HG03280 (cell line): ENCODE data around the gene PPP1R37.

ENCODE experiments used
- ATAC-seq: cut with Tn5 transposase; IDR thresholded peaks from one replicate; pipeline ENCODE4 v1.9.1; 2021; ENCODE audit warnings: mild to moderate bottlenecking, moderate library complexity; ENCODE audit not compliant: unreplicated experiment

Gene PPP1R37

GRCh38 chr19:45164577-45165335 lies 71.8 kb downstream of the PPP1R37 start:
- peak; percentile 80 for ATAC-seq

GRCh38 chr19:45166723-45167252 lies 73.8 kb downstream of the PPP1R37 start:
- ATAC-seq: no peak

- no peak for ATAC-seq
These were observed 75.9 kb downstream of the PPP1R37 start for GRCh38 chr19:45168767-45169351.

- no peak for ATAC-seq
These were observed 76.6 kb downstream of the PPP1R37 start for GRCh38 chr19:45169602-45170001.

- no peak for ATAC-seq
These were observed 77.4 kb downstream of the PPP1R37 start for GRCh38 chr19:45170146-45171106.

GRCh38 chr19:45171211-45171623 lies 78.2 kb downstream of the PPP1R37 start:
- ATAC-seq: no peak

- no peak for ATAC-seq
These were observed 79.2 kb downstream of the PPP1R37 start for GRCh38 chr19:45172173-45172572.

- ATAC-seq: no peak
These were observed 79.7 kb downstream of the PPP1R37 start for GRCh38 chr19:45172611-45173208.

- no peak for ATAC-seq
These were observed 80.8 kb downstream of the PPP1R37 start for GRCh38 chr19:45173816-45174215.

- ATAC-seq: no peak
These were observed 82.8 kb downstream of the PPP1R37 start for GRCh38 chr19:45175515-45176345.

GRCh38 chr19:45177817-45178261 lies 84.9 kb downstream of the PPP1R37 start, which contains the start of gene TRAPPC6A:
Gene TRAPPC6A, minus strand, starts transcription at chr19:45178237. Its CDS starts 19 bp downstream, at chr19:45178218.
- ATAC-seq: peak; percentile 0

- ATAC-seq: peak; percentile 78
These were observed 85.5 kb downstream of the PPP1R37 start, which contains the start of gene BLOC1S3 for GRCh38 chr19:45178262-45179071. Gene BLOC1S3, plus strand, starts transcription at chr19:45178784. Its CDS starts 513 bp downstream, at chr19:45179297.

- ATAC-seq: no peak
These were observed 86.3 kb downstream of the PPP1R37 start for GRCh38 chr19:45179072-45179891.

GRCh38 chr19:45179892-45180370 lies 87.0 kb downstream of the PPP1R37 start:
- ATAC-seq: no peak

GRCh38 chr19:45180936-45181335 lies 88.0 kb downstream of the PPP1R37 start:
- no peak for ATAC-seq

GRCh38 chr19:45182758-45183157 lies 89.8 kb downstream of the PPP1R37 start:
- ATAC-seq: no peak

- no peak for ATAC-seq
These were observed 91.1 kb downstream of the PPP1R37 start for GRCh38 chr19:45184115-45184514.
